PC-9 (cell line): ENCODE results near the gene OPTC.

ENCODE experiments used
- CTCF ChIP-seq: fragments of 200-600 bp; sonication (generic); conservative IDR thresholded peaks from 2 replicates; pipeline ENCODE4 v1.6.1; 2017; ENCODE audit warnings: mixed run types, antibody characterized with exemption, mild to moderate bottlenecking, moderate library complexity
- EZH2 ChIP-seq: fragments of 200-600 bp; sonication (generic); IDR thresholded peaks from 2 replicates; pipeline ENCODE4 v1.8.0; 2017; ENCODE audit warnings: antibody characterized with exemption, low read depth

GRCh38 chr1:203555511-203556046 is 61.6 kb downstream of the OPTC start:
- TF ChIP-seq CTCF: no peak
- TF ChIP-seq EZH2: no peak
